22Rv1 (cell line): Measurements from ENCODE around the gene PTPN2.
"Not testable (repeated sequence)": the region's sequence is repeated elsewhere in the genome, so short reads cannot be mapped to it uniquely, and the experiment has no call there.

Experiments
- H3K27ac ChIP-seq: fragments of 450-650 bp; 2 replicates; pipeline ENCODE4 v1.5.1; 2017
- CTCF ChIP-seq: fragments of 450-650 bp; IDR thresholded peaks from 2 replicates; pipeline ENCODE4 v1.5.1; 2017; ENCODE audit warnings: mild to moderate bottlenecking
- ZFX ChIP-seq: fragments of 450-650 bp; IDR thresholded peaks from 2 replicates; pipeline ENCODE4 v1.6.1; 2017; ENCODE audit warnings: antibody characterized with exemption, borderline replicate concordance

The PTPN2 gene

DNA sequence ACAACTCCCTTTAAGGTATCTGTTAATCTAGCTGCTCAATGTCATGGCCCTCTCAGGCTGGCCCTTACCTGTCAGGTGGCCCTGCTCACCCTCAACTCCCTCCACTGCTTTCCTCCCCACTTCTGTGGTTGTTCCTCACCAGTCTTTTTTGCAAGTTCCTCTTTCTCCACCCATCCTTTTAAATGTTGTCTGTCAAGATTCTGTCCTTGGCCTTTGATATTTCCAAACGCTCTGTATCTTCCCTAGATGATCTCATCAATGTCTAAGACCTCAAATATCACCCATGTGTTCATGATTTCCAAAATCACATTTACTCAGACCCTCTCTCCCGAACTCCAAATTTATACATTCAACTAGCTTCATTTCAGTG, 3.5 kb downstream of the PTPN2 start:
- TF ChIP-seq ZFX (no peak), CTCF (no peak)
- H3K27ac ChIP-seq, result no peak overlapping the region

- no peak overlapping the region for H3K27ac ChIP-seq
- TF ChIP-seq CTCF, result no peak
- no peak for TF ChIP-seq ZFX
Measured at GRCh38 chr18:12879840-12880540, 4.0 kb downstream of the PTPN2 start.

DNA sequence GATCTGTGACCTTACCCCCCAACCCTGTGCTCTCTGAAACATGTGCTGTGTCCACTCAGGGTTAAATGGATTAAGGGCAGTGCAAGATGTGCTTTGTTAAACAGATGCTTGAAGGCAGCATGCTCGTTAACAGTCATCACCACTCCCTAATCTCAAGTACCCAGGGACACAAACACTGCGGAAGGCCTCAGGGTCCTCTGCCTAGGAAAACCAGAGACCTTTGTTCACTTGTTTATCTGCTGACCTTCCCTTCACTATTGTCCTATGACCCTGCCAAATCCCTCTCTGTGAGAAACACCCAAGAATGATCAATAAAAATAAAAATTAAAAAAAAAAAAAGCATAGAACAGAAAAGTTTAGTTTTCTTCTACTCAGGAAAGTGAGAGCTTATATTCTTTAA, 9.0 kb downstream of the PTPN2 start:
- 0 out of 2 replicates have a peak overlapping the region, but pooled peaks have one; percentile 25 for H3K27ac ChIP-seq

DNA sequence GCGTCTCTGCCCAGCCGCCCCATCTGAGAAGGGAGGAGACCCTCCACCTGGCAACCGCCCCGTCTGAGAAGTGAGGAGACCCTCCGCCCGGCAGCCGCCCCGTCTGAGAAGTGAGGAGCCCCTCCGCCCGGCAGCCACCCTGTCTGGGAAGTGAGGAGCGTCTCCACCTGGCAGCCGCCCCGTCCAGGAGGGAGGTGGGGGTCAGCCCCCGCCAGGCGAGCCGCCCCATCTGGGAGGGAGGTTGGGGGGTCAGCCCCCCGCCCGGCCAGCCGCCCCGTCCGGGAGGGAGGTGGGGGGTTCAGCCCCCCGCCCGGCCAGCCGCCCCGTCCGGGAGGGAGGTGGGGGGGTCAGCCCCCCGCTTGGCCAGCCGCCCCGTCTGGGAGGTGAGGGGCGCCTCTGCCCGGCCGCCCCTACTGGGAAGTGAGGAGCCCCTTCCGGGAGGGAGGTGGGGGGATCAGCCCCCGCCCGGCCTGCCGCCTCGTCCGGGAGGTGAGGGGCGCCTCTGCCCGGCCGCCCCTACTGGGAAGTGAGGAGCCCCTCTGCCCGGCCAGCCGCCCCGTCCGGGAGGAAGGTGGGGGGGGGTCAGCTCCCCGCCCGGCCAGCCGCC, 10.0 kb downstream of the PTPN2 start:
- not testable (repeated sequence) for H3K27ac ChIP-seq

- no peak for TF ChIP-seq CTCF
- no peak for TF ChIP-seq ZFX
- H3K27ac ChIP-seq, result no peak overlapping the region
Measured at GRCh38 chr18:12872408-12872807, 11.6 kb downstream of the PTPN2 start.

- TF ChIP-seq CTCF (no peak), ZFX (no peak)
- H3K27ac ChIP-seq, result no peak overlapping the region
Measured at GRCh38 chr18:12868576-12868975, 15.5 kb downstream of the PTPN2 start.

- TF ChIP-seq ZFX (no peak), CTCF (no peak)
Measured at GRCh38 chr18:12867441-12868123, 16.5 kb downstream of the PTPN2 start.

DNA sequence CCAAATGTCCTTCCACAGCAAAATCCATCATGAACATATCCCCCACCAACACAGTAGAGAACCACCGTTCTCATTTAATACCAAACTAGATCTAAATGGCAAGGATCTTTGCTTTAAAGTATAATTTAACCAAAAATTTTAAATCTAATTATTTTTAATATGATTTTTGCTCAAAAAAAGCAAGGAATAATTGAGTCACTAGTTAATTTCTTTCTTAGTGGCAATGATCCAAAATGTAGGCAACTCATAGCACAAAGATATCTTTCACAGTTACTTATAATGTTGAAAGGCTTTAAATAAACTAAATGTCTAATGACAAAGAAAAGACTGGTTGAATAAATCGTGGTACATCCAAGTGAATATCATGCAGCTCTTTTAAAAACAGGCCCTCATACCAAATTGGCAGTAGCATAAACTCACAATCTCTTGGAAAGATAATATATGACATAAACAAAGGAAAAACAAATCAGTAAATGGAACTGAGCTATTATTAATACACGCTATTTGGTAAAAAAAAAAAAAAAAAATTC, 20.3 kb downstream of the PTPN2 start:
- H3K27ac ChIP-seq, result no peak overlapping the region
- TF ChIP-seq ZFX (no peak), CTCF (no peak)

More at GRCh38 chr18:12867441-12868123, 16.5 kb downstream of the PTPN2 start:
- H3K27ac ChIP-seq, result no peak overlapping the region
